Measurements from ENCODE around the gene PSMF1. TPM values are rescaled to one million over a fixed set of nuclear protein-coding genes. Genes with fewer than 3 reads are reported as not detected.

The PSMF1 gene
- total RNA-seq, 1 experiment from 2014 or later = 90.8 TPM

GRCh38 chr20:1165941-1166340 is 47.5 kb downstream of the PSMF1 start:
- H2BK15ac ChIP-seq (ENCODE audit: low read depth, low read length) = no peak overlapping the region
- no peaks in the 10 kb centered on the region for H3K9me3 ChIP-seq (ENCODE audit: control insufficient read depth, low read depth, low read length)
- no peak for DNase-seq
- H3K79me2 ChIP-seq (ENCODE audit: insufficient read depth, low read length) = no peaks in the 10 kb centered on the region; the same call in 1 of the 2 replicates
- no peak overlapping the region for H3K9ac ChIP-seq (ENCODE audit: extremely low read depth, insufficient read length, low read length)
- no peaks in the 10 kb centered on the region; the same call in 1 of the 2 replicates for H3K27me3 ChIP-seq (ENCODE audit: insufficient read depth, low read length)
- H2BK12ac ChIP-seq (ENCODE audit: insufficient read length, low read depth, low read length) = no peak overlapping the region
- WGBS (ENCODE audit: extremely low coverage, insufficient read length, low lambda C conversion rate) = no CpG with 5 or more reads among the region's 9 CpGs
- H4K5ac ChIP-seq (ENCODE audit: insufficient read length, low read depth, low read length) = no peak overlapping the region
- H2BK20ac ChIP-seq (ENCODE audit: low read depth, low read length, poor library complexity, severe bottlenecking) = no peak overlapping the region
- peaks cover 39 to 82% (median 68%) of the 10 kb centered on the region in 3 experiments; a peak in 6 of 7 replicates for H3K36me3 Mint-ChIP-seq (ENCODE audit: insufficient read depth in 1 of 3, low read depth in 3 of 3)
- H3K9me3 Mint-ChIP-seq = no peaks in the 10 kb centered on the region
- H3K14ac ChIP-seq (ENCODE audit: insufficient read depth, low read length) = no peak overlapping the region
- no peak overlapping the region for H4K91ac ChIP-seq (ENCODE audit: insufficient read length, low read depth, low read length)
- TF ChIP-seq, protein P1, sequence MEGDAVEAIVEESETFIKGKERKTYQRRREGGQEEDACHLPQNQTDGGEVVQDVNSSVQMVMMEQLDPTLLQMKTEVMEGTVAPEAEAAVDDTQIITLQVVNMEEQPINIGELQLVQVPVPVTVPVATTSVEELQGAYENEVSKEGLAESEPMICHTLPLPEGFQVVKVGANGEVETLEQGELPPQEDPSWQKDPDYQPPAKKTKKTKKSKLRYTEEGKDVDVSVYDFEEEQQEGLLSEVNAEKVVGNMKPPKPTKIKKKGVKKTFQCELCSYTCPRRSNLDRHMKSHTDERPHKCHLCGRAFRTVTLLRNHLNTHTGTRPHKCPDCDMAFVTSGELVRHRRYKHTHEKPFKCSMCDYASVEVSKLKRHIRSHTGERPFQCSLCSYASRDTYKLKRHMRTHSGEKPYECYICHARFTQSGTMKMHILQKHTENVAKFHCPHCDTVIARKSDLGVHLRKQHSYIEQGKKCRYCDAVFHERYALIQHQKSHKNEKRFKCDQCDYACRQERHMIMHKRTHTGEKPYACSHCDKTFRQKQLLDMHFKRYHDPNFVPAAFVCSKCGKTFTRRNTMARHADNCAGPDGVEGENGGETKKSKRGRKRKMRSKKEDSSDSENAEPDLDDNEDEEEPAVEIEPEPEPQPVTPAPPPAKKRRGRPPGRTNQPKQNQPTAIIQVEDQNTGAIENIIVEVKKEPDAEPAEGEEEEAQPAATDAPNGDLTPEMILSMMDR (conservative IDR thresholded peaks at IDR 0.05) = no peak
- no peaks in the 10 kb centered on the region for H4K20me1 ChIP-seq (ENCODE audit: control insufficient read depth, insufficient read depth, insufficient read length)
- no peak overlapping the region for H3K56ac ChIP-seq (ENCODE audit: insufficient read length, low read depth, low read length)
- no peaks in the 10 kb centered on the region for H3K23me2 ChIP-seq (ENCODE audit: insufficient read length, low read depth, low read length, poor library complexity, severe bottlenecking)
- H3K4me1 Mint-ChIP-seq = no peaks in the 10 kb centered on the region
- H3K27ac ChIP-seq (ENCODE audit: insufficient read length, low read depth, low read length) = no peak overlapping the region
- H3T11ph ChIP-seq (ENCODE audit: low read length) = no peak overlapping the region
- H3K23ac ChIP-seq (ENCODE audit: insufficient read length, low read depth, low read length) = no peak overlapping the region
- no peak overlapping the region for H3K18ac ChIP-seq (ENCODE audit: insufficient read length, low read depth, low read length)
- H3K27ac Mint-ChIP-seq = no peak overlapping the region
- H2AK5ac ChIP-seq (ENCODE audit: insufficient read length, low read length) = no peak overlapping the region
- no peak overlapping the region for H3K4ac ChIP-seq (ENCODE audit: low read depth, low read length)
- no peak overlapping the region for H4K8ac ChIP-seq (replicated peaks; ENCODE audit: insufficient read length, low read depth, low read length)
- H2AFZ ChIP-seq (ENCODE audit: low read length) = no peak overlapping the region
- H3K27me3 Mint-ChIP-seq (ENCODE audit: low read depth) = no peaks in the 10 kb centered on the region
- H3K79me1 ChIP-seq (ENCODE audit: insufficient read depth, low read depth, low read length, poor library complexity, severe bottlenecking) = no peaks in the 10 kb centered on the region
- H2BK5ac ChIP-seq (ENCODE audit: insufficient read length, low read length) = no peak overlapping the region
- no peak overlapping the region for H3K4me2 ChIP-seq (ENCODE audit: insufficient read depth, insufficient read length, low read length)
- no peaks in the 10 kb centered on the region for H3K4me1 ChIP-seq (ENCODE audit: insufficient read depth, low read length)
- no peak overlapping the region for H2BK120ac ChIP-seq (ENCODE audit: low read depth, low read length, poor library complexity, severe bottlenecking)
- H3K4me3 Mint-ChIP-seq = no peak overlapping the region
